ENCODE measurements around the gene MORN3. TPM values are rescaled to one million over a fixed set of nuclear protein-coding genes. Genes with fewer than 3 reads are reported as not detected.
A peak's percentile ranks its signal among the peaks of the same experiment; 100 is the strongest.
"Not testable (repeated sequence)": the region's sequence is repeated elsewhere in the genome, so short reads cannot be mapped to it uniquely, and the experiment has no call there.

MORN3 gene
- total and polyA plus RNA-seq, 10 of the 15 experiments (the other 5 are each of a cell fraction or from before 2014, with no cell fraction given), result 0.08 to 0.34 (median 0.17) TPM

- H3K27ac ChIP-seq (ENCODE audit: control insufficient read depth, insufficient read depth); FAIRE-seq; H3K27me3 ChIP-seq (replicated peaks in 1 of 2; ENCODE audit: control insufficient read depth in 2 of 2, insufficient read depth in 2 of 2, low read length in 1 of 2); BruUV-seq (replicated peaks); in situ Hi-C loops (cut with MboI); DNase-seq (ENCODE audit: low read depth, low spot score); H3K36me3 ChIP-seq (ENCODE audit: control insufficient read depth in 2 of 2, insufficient read depth in 2 of 2, low read length in 1 of 2); H4K20me1 ChIP-seq (ENCODE audit: control insufficient read depth, insufficient read depth); H3K9me3 ChIP-seq (replicated peaks; ENCODE audit: control insufficient read depth, insufficient read depth, low read length); intact Hi-C loops (cut with micrococcal nuclease; ENCODE audit: unreplicated experiment); SMC1A ChIA-PET (ENCODE audit: uncharacterized antibody, unreplicated experiment); H3K9ac ChIP-seq (ENCODE audit: control insufficient read depth, insufficient read depth, low read length); ATAC-seq; H3K4me1 ChIP-seq (ENCODE audit: control insufficient read depth, insufficient read depth, low read length); H3K4me3 ChIP-seq; H2AFZ ChIP-seq (ENCODE audit: control insufficient read depth, low read depth, low read length); POLR2A ChIA-PET: not testable (repeated sequence)
- RAD21 ChIA-PET (ENCODE audit: unreplicated experiment), result interaction anchor here (1.4 kb wide), 1 partner anchor 79 kb away, joined by 5 read pairs; no protein-coding TSS in a partner anchor
- 98% methylated on average over 7 of the region's 7 CpGs for WGBS (ENCODE audit: insufficient coverage, insufficient replicate concordance, low lambda C conversion rate, missing lambda C conversion rate)
- H3K4me2 ChIP-seq (ENCODE audit: control insufficient read depth, insufficient read depth), result peak overlapping the region; percentile 30
- CTCF ChIA-PET, result interaction anchor here (1.0 to 1.5 kb wide), 4 partner anchors 27 to 96 kb away, joined by 3 to 4 read pairs (median 3); no protein-coding TSS in a partner anchor
- peaks cover 14% of the 10 kb centered on the region for H3K79me2 ChIP-seq (ENCODE audit: control insufficient read depth, insufficient read depth, low read length)
Measured at GRCh38 chr12:121715055-121715454, 45.6 kb upstream of the MORN3 start.

DNA sequence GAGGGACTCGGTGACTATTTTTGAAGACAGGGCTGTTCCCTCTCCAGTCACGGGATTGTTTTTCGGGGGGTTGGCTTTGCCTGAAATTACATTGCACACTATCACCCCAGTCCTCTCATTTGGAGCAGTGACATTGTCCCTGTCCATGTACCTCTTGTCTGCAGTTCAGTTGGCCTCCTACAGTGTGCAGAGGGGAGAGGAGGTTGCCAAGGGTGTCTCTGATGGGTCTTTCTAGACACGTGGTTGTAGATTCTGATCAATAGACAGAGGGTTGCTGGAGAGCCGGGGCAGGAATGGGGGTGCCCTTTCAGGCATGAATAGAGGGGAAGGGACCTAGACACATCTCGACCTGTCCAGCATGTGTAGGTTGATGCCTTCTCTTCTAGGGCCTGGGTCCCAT lies 44.3 kb upstream of the MORN3 start:
- Histone ChIP-seq H3K4me1 (ENCODE audit: control insufficient read depth, insufficient read depth, low read length) (peaks cover 7% of the 10 kb centered on the region; the same call in 1 of the 2 replicates), H3K27me3 (replicated peaks in 1 of 2; ENCODE audit: control insufficient read depth in 2 of 2, insufficient read depth in 2 of 2, low read length in 1 of 2) (no peaks in the 10 kb centered on the region), H3K79me2 (ENCODE audit: control insufficient read depth, insufficient read depth, low read length) (peaks cover 14% of the 10 kb centered on the region), H4K20me1 (ENCODE audit: control insufficient read depth, insufficient read depth) (no peaks in the 10 kb centered on the region), H3K4me2 (ENCODE audit: control insufficient read depth, insufficient read depth) (peak overlapping the region; percentile 99), H3K36me3 (ENCODE audit: control insufficient read depth in 2 of 2, insufficient read depth in 2 of 2, low read length in 1 of 2) (no peaks in the 10 kb centered on the region), H3K4me3 (peak overlapping the region; percentile 85), H2AFZ (ENCODE audit: control insufficient read depth, low read depth, low read length) (peak overlapping the region; percentile 0), H3K9ac (ENCODE audit: control insufficient read depth, insufficient read depth, low read length) (peak overlapping the region; percentile 58; the same call in 1 of the 2 replicates), H3K9me3 (replicated peaks; ENCODE audit: control insufficient read depth, insufficient read depth, low read length) (no peaks in the 10 kb centered on the region), H3K27ac (ENCODE audit: control insufficient read depth, insufficient read depth) (no peak overlapping the region)
- FAIRE-seq (peak; percentile 62), DNase-seq (ENCODE audit: low read depth, low spot score) (no peak), ATAC-seq (peak; percentile 48)
- 14% methylated on average over 6 of the region's 6 CpGs for WGBS (ENCODE audit: insufficient coverage, insufficient replicate concordance, low lambda C conversion rate, missing lambda C conversion rate)
- in situ Hi-C loops (cut with MboI) (no loop called here), intact Hi-C loops (cut with micrococcal nuclease; ENCODE audit: unreplicated experiment) (no loop called here)
- TSS peak; percentile 65 for BruUV-seq (replicated peaks)
- POLR2A ChIA-PET, result interaction anchor here (0.6 to 2.6 kb wide), 6 partner anchors 20 to 1317 kb away, joined by 3 to 8 read pairs (median 6); partner anchors contain the start of genes PSMD9 and RHOF
- RAD21 ChIA-PET (ENCODE audit: unreplicated experiment), result interaction anchor here (0.6 to 0.7 kb wide), 2 partner anchors 27 to 868 kb away, joined by 3 to 4 read pairs; no protein-coding TSS in a partner anchor
- no peak for TF ChIP-seq SRF (IDR thresholded peaks at IDR 0.05; ENCODE audit: low read depth in 2 of 2, low read length in 2 of 2)
- peak in 1 of 2 experiments; percentile 33; a peak in 1 of 4 replicates for TF ChIP-seq BHLHE40 (IDR thresholded peaks at IDR 0.05; ENCODE audit: borderline replicate concordance in 1 of 2, low read depth in 2 of 2, low read length in 1 of 2)
- CTCF ChIA-PET, result interaction anchor here (1.2 to 2.7 kb wide), 4 partner anchors 59 to 175 kb away, joined by 4 to 23 read pairs (median 12); partner anchors contain the start of genes PSMD9 and RHOF
- SMC1A ChIA-PET (ENCODE audit: uncharacterized antibody, unreplicated experiment), result interaction anchor here (1.2 to 1.8 kb wide), 2 partner anchors 11 to 59 kb away, joined by 5 to 6 read pairs; no protein-coding TSS in a partner anchor
